Activated naive CD4-positive, alpha-beta T cell (primary cell): ENCODE measurements around the gene CALML3.
"Not testable (repeated sequence)": the region's sequence is repeated elsewhere in the genome, so short reads cannot be mapped to it uniquely, and the experiment has no call there.

ENCODE experiments used
- DNase-seq, 4 experiments: peaks; one replicate each; lab custom pipeline; 2025; lab: John Stamatoyannopoulos, UW

The CALML3 gene

DNA sequence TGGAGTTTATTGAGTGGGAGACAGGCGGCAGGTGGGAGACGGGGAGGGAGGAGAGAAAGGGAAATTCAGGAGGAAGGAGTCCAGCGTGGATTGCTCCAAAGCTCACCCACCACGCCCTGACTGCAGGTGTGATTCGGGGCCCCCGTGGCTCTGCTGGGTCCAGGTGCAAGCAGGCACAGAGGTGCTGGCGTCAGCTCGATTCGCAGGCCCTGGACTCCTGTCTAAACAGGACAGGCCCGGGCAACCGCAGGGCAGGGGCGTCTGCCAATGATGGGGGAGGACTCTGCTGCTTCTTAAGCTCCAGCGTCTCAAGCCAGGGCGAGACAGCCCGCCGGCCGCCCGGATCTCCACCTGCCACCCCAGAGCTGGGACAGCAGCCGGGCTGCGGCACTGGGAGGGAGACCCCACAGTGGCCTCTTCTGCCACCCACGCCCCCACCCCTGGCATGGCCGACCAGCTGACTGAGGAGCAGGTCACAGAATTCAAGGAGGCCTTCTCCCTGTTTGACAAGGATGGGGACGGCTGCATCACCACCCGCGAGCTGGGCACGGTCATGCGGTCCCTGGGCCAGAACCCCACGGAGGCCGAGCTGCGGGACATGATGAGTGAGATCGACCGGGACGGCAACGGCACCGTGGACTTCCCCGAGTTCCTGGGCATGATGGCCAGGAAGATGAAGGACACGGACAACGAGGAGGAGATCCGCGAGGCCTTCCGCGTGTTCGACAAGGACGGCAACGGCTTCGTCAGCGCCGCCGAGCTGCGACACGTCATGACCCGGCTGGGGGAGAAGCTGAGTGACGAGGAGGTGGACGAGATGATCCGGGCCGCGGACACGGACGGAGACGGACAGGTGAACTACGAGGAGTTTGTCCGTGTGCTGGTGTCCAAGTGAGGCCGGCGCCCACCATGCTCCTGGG lies at the start of gene CALML3:
Gene CALML3 (plus strand): TSS at position 321 of the 920 bp plus-strand sequence. CDS start 125 bp downstream, at position 446.
- DNase-seq, result no peak

DNA sequence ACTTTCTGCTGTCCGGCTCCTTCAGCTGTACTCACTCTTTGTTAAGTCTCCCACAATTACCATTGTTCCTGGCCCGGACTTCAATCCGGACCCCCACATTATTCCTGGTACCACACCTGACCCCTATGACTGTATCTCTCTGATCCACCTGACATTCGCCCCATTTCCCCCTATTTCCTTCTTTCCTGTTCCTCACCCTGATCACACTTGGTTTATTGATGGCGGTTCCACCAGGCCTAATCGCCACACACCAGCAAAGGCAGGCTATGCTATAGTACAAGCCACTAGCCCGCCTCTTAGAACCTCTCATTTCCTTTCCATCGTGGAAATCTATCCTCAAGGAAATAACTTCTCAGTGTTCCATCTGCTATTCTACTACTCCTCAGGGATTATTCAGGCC lies 49.7 kb upstream of the CALML3 start:
- not testable (repeated sequence) for DNase-seq

DNA sequence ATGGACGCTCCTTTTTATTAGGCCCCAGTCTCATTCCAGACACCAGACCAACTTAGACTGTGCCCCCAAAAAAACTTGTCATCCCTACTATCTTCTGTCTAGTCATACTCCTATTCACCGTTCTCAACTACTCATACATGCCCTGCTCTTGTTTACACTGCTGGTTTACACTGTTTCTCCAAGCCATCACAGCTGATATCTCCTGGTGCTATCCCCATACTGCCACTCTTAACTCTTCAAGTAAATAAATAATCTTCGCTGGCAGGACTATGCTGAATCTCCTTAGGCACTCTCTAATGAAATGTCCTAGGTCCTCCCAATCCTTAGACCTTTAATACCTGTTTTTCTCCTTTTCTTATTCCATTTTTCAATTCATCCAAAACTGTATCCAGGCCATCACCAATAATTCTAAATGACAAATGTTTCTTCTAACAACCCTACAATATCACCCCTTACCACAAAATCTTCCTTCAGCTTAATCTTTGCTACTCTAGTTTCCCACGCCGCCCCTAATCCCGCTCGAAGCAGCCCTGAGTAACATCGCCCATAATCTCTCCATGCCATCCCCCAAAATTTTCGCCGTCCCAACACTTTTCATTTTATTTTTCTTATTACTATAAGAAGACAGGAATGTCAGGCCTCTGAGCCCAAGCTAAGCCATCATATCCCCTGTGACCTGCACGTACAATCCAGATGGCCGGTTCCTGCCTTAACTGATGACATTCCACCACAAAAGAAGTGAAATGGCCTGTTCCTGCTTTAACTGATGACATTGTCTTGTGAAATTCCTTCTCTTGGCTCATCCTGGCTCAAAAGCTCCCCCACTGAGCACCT lies 48.6 kb upstream of the CALML3 start:
- DNase-seq, result not testable (repeated sequence)

DNA sequence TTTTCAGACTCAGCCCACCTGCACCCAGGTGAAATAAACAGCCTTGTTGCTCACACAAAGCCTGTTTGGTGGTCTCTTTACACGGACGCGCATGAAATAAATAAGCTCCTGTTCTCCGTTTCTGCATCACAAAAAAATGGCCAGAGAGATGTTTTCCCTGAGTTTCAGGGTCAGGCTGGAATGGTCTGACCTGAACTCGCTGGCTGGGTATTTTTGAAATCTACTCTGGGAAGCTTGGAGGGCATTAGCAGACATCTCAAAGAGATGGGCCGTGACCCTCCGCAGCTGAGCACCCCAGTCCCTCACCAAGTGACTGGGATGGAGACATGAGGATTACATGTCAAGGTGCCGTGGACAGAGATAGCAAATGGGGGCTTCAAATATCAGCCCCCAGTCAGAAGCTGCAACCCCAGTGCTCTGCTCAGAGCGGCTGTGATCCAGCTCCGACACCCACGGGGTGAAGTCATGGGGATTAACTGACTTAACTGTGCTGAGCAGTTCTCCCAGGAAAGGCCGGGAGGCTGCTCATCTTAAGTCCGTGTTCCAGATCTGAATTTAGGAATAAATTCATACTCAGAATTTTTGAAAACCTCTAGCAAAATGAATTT lies 47.7 kb upstream of the CALML3 start:
- DNase-seq, result no peak

DNA sequence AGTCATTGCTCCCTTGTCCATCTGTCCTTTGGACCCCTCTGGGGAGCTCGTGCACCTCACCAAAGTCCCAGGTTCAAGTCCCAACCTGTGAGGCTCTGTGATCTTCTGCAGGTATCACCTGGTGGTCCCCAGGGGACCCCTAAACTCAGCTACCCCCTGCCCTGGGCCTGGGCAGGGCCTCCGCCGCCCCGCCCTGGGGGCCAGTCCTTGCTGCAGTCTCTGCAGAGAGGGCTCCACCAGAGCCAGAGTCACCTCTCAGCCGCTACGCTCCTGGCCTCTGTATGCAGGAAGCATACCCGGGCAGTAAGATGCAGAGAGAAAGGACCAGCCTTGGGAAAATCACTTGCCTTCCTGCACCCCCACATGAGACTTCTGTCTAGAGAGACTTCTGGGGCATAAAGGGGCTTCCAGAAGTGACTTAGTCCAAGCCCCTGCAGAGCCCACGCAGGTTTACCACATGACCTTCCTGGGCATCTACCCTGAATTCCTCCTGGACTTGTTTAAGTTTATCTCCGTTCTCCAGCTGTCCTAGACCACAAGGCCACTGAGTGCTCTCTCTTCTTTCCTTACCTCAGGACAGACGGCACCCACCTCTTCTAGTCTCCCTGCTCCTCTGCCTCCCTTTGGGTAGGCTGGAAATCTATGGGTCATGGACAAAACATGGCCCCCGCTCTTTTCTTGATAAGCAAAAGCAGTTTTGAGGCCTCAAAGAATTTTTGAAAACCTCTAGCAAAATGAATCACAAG lies 46.6 kb upstream of the CALML3 start:
- DNase-seq, result no peak

DNA sequence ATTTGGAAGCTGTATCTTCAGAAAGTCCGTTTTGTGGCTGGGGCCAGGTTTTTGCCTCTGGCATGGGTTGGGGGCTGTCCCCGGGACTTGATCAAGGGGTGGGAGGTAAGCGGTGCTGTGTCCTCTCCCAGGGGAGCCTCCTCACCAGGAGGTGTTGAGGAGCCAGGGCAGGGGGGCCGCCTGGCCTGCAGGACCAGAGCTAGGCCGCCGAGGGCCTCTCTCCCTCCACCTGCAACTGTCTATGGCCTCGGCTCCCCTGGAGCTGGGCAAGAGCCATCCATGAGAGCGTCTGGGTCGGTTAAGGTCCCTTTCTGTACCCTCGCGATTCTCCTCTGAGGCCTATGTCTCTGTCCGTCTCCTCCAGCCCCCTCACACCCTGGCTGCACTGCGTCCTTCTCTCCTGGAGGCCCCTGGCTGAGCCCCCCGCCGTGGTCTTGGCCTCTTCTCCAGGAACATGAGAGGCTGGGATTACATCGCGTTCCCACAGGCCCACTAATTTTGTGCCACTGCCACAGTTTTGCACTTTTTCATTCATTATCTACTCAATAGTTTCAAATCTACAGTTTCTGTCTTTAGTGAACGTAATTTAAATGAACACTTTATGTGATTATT lies 46.0 kb upstream of the CALML3 start:
- no peak for DNase-seq

DNA sequence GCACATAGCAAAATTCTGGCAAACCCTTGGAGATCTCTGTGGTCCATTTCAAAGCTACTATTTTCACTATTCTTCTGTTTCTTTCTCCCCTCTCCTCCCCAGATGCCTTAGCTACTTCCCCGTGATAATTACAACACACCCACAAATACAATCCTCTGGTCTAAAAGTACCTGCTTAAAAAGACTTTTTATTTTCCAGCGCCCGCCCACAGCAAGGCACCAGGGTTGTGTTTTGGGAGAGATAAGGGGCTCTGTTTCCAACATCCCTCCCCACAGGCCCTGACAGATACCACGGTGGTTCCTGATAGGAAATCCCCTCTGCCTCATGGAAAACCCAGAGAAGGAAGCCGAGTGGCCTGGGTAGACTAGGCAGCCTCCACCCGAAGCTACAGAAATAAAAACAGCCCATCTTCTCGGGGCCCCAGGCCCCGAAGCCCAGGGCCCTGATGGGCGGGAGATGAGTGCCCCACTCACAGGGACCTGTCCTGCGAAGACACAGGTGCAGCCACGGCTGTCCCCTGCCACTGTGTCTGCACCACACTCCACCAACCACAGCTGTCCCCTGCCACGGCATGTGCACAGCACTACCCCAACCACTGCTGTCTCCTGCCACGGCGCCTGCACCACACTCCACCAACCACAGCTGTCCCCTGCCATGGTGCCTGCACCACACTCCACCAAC lies 45.1 kb upstream of the CALML3 start:
- DNase-seq, result no peak

DNA sequence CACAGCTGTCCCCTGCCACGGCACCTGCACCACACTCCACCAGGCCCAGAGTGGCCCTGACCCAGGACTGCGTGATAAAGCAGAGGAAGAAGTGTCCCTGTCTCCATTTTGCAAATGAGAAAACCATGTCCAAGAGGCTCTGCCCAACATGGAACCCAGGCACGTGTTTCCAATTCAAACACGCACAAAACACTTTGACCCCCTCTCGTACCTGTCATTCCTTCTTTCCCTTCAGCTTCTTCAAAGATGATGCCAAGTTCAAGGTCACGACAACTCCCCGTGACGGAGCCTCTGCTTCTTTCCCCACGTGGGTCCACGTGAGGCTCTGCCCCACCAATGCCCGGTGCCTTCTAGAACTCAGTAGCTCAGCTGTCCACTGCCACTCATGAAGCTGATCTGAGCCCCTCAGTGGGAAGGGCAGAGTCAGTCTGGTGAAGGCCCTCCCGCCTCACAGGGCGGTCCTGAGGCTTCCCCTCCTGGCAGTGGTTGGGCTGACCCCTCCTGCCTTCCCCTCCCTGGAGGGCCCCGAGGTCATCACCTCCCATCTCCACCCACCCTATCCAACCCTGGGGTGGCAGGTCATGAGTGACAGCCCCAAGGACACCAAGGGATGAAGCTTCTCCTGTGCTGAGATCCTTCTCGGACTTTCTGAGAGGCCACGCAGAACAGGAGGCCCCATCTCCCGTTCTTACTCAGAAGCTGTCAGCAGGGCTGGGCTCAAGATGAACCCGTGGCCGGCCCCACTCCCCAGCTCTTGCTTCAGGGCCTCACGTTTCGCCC lies 44.4 kb upstream of the CALML3 start:
- DNase-seq, result no peak

DNA sequence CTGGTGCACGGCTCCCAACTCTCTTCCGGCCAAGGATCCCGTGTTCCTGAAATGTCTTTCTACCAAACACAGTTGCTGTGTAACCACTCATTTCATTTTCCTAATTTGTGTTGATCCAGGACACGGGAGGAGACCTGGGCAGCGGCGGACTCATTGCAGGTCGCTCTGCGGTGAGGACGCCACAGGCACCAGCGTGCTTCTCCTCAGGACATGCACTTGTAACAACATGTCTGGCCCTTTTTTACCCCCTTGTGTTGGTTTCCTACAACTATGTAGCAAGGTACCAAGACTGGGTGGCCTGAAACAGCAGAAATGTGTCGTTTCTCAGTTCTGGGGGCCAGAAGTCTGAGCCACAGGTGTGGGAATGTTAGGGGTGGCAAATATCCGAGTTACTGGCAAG lies 43.6 kb upstream of the CALML3 start:
- DNase-seq, result no peak

DNA sequence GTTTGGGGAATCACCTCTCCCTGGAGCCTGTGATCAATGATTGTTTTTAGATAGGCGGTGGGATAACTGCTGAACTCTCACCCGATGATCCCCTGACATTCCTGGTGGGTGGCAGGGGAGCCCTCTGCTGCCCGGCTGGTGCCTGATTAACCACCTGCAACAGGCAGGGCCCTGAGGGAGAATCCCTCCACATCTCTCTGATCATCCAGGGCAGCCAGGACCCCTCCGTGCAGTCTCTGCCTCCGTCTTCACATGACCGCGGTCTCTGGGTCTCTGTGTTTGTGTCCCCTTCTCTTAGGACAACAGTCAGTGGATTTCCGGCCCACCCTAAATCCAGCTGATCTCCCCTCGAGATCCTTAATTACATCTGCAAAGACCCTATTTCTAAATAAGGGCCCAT lies 42.7 kb upstream of the CALML3 start:
- DNase-seq, result no peak

DNA sequence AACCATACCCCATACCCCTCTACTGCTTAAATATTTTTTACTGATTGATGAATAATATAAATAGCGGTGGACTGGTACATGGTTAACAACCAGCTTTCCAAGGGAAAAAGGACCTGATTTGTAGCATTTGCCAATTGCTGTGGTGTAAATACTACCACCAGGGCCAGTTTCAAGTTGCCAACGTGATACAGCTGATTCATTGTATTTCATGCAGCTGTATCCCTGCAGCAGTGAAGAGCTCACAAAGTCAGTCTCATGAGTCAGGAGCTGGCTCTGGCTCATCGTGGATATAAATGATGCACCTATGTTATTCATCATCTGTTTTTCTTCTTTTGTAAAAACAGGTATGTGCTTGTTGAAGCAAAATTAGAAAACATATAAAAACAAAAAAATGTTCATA lies 40.6 kb upstream of the CALML3 start:
- DNase-seq, result no peak

DNA sequence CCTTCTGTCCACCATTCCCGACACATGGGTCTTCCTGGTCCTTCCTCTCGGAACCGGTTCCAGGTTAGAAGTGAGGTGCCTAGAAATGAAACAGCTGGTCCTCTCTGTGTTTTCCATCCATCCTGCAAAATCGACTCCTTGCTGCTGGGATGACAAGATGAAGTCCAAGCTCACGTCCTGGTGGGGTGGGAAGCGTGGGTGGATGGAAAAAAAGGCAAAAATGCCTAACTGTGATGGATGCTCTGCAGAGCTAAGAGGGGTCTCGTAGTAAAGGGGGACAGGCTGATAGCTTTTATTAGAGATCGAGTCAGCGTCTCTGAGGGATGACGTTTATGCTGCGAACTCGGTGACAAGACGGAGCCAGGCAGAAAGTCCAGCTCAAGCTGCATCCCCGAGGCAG lies 39.5 kb upstream of the CALML3 start:
- DNase-seq, result no peak

DNA sequence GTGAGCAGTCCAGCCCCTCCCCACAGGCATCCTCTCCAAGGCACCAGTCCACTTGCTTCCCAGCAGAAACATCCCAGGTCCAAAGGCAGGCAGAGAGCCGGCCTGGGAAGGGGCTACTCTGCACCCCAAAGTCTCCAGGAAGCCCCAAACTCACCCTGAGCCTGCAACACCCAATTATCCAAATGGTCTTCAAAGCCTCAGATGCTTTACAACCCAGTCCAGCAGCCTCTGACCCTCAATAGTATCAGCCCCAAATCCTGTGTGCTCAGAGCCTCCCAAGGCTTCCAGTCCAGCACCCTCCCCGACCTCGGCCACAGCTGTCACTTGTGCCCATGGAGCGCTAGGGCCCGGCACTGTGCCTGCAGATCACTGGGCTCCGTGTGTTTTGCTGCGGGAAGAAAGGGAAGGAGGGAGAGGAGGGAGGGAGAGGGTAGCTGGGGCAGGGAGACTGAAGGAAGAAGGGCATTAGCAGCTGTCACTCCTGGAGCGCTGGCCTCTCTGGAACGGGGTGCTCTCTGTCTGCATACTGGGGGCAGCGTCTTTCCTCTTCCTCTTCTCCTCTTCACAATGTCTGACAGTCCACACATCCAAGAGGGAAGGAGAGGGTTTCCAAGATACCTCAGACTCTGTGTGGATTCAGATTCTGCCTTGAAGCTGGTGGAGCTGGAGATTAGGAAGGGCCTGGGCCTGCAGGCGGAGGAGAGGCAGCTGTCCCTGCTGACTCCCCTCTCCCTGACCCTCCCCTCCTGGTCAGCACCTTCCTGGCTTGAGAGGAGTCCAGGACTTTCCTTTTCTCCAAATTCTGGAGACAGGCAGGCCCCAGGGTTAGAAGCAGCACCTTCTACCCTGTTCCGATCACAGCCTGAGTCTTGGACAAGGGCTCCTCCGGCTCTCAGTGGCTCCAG lies 38.6 kb upstream of the CALML3 start:
- no peak for DNase-seq

DNA sequence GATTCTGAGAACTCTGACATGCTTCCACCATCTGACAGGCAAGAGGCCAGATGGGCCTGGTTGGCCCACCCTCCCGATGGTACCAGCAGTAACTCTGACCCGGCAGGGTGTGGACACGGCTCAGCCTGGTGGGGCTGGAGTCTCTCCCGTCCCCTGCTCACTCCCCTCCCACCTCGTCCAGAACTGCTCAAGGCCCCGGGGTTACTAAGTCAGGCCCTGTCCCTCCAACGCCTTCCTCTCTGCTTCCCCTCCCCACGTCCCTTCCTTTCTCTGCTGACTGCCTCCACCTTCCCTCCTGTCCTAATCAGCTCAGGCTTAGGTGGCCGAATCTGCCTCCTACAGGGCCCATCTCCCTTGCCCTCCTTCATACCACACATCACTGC lies 37.9 kb upstream of the CALML3 start:
- no peak for DNase-seq

DNA sequence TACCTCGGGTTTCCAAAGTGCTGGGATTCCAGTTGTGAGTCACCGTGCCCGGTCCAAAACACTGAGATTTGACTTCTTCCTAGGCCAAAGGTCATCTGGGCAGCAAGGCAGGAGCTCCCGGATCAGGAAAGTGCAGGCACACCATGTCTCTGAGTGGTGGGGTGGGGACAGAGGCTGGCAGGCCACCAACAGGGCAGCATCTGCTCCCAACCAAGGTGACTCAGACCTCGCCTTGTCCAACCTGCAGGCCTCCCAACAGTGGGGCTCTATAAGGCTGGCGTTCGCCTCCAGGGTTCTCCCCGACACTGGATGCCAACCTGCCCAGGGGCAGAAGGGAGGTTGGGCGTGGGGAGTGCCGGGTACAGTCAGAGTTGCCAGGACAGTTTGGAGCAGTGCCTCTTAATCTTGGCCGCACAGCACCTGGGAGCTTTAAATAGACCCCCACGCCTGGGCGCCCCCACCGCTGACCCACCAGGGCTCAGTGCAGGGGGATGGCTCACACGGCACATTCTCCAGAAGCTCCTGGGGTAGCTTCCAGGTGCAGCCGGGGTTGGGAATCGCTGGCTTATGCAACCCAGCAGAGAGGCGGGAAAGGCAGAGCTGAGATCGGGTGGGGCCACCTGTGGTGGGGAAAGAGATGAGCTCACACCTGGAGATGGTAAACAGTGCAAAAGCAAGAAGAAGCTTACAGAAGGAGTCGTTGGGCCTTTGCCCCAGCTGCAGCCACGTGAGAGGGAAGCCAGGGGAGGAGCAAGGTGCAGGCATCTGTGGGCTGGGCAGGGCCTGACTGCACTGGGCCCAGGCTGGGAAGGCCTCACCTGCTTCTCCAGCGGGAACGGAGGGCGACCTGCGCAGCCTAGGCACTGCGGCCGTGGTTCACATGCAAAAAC lies 36.2 kb upstream of the CALML3 start:
- DNase-seq, result no peak

DNA sequence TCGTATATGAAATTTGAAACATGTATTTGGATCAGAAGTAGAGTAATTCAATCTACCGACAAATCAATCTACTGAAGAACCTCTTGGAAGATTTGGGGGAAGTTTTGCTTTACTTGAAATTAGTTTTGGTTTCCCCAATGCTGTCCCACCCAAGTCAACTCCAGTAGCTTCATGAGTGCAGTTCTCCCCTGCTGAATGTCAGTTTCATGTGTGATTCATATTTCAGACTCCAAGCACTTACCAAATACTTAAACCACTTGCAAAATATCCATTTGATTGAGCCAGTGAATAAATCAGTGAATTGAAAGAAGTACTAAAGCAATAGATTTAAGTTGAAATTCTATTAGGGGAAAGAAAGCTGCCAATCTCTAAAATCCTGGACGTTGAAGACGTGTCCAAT lies 34.7 kb upstream of the CALML3 start:
- no peak for DNase-seq

DNA sequence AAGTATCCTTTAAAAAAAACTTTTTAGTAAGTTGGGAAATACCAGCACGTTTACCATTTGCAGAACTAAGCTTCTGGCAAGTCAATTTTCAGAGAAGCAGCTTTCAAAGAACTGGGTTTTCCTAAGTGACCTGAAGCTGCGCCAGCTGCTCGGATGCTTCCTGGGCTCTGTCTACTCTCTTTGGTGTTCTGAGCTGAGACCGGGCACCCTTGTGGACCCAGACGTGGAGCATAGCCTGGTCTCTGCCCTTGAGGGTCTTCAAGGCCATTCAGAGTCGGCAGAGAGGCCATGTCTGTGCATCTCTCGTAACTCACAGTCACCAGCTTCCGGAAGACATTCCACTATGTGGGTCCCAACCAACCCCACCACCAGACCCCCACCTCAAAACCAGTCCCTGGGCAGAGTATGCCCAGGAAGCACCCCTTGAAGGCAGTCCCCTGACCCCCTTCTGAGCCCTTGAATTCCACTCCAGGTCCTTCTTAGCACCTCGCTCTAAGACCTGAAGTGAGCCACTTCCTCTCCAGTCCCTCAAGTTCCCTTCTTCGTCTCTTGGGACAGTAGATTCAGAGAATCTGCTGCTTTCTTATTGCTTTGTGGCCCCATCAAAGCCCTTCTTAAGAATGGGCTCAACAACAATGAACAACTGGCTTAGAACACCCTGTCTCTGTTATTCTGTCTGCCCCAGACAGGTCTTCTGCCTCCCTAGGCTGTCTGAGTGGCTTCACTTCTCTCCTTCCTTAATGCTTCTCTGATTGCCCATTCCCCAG lies 33.9 kb upstream of the CALML3 start:
- no peak for DNase-seq
